Measurements from ENCODE around the gene TUNAR.

TUNAR gene

GRCh38 chr14:95830386-95830785 lies 46.2 kb upstream of the TUNAR start:
- no peak overlapping the region for H3K4me3 ChIP-seq (ENCODE audit: low read depth, low read length, poor library complexity, severe bottlenecking)
- H3K9me2 ChIP-seq (ENCODE audit: low read depth, low read length) = no peaks in the 10 kb centered on the region
- H3K36me3 ChIP-seq (ENCODE audit: insufficient read depth, low read length) = no peaks in the 10 kb centered on the region
- no peaks in the 10 kb centered on the region; the same call in 1 of the 2 replicates for H3K27me3 ChIP-seq (ENCODE audit: insufficient read depth, low read length)
- no peak overlapping the region for H3K4me2 ChIP-seq (ENCODE audit: low read length)
- no peaks in the 10 kb centered on the region for H3K79me2 ChIP-seq (ENCODE audit: insufficient read depth, low read length)
- no peak overlapping the region for H2AFZ ChIP-seq (ENCODE audit: low read length)
- H3K4me1 ChIP-seq (ENCODE audit: insufficient read depth, low read length, severe bottlenecking) = no peaks in the 10 kb centered on the region
- no peaks in the 10 kb centered on the region for H3F3A ChIP-seq (ENCODE audit: insufficient read depth, low read length)
- no peak for TF ChIP-seq EZH2 (IDR thresholded peaks at IDR 0.05; ENCODE audit: borderline replicate concordance, low read length)
- TF ChIP-seq CTCF (IDR thresholded peaks at IDR 0.05; ENCODE audit: low read length) = no peak
- no peaks in the 10 kb centered on the region for H3K9me3 ChIP-seq (ENCODE audit: low read length)
- no peaks in the 10 kb centered on the region for H4K20me1 ChIP-seq (ENCODE audit: insufficient read depth, low read length)
- no peak overlapping the region for H3K27ac ChIP-seq (ENCODE audit: low read depth, low read length, poor library complexity, severe bottlenecking)
- H3K9ac ChIP-seq (ENCODE audit: low read length) = no peak overlapping the region

GRCh38 chr14:95831041-95831440 lies 45.6 kb upstream of the TUNAR start:
- no peaks in the 10 kb centered on the region for H3K4me1 ChIP-seq (ENCODE audit: insufficient read depth, low read length, severe bottlenecking)
- TF ChIP-seq EZH2 (IDR thresholded peaks at IDR 0.05; ENCODE audit: borderline replicate concordance, low read length) (no peak), CTCF (IDR thresholded peaks at IDR 0.05; ENCODE audit: low read length) (no peak)

GRCh38 chr14:95831468-95831867 lies 45.2 kb upstream of the TUNAR start:
- Histone ChIP-seq H3K27ac (ENCODE audit: low read depth, low read length, poor library complexity, severe bottlenecking) (no peak overlapping the region), H4K20me1 (ENCODE audit: insufficient read depth, low read length) (no peaks in the 10 kb centered on the region), H3K36me3 (ENCODE audit: insufficient read depth, low read length) (no peaks in the 10 kb centered on the region), H3K4me1 (ENCODE audit: insufficient read depth, low read length, severe bottlenecking) (no peaks in the 10 kb centered on the region), H3F3A (ENCODE audit: insufficient read depth, low read length) (no peaks in the 10 kb centered on the region), H3K4me3 (ENCODE audit: low read depth, low read length, poor library complexity, severe bottlenecking) (no peak overlapping the region), H3K9me2 (ENCODE audit: low read depth, low read length) (no peaks in the 10 kb centered on the region), H3K9ac (ENCODE audit: low read length) (no peak overlapping the region), H3K4me2 (ENCODE audit: low read length) (no peak overlapping the region), H3K79me2 (ENCODE audit: insufficient read depth, low read length) (no peaks in the 10 kb centered on the region), H3K27me3 (ENCODE audit: insufficient read depth, low read length) (no peaks in the 10 kb centered on the region; the same call in 1 of the 2 replicates), H3K9me3 (ENCODE audit: low read length) (no peaks in the 10 kb centered on the region), H2AFZ (ENCODE audit: low read length) (no peak overlapping the region)
- TF ChIP-seq CTCF (IDR thresholded peaks at IDR 0.05; ENCODE audit: low read length) (no peak), EZH2 (IDR thresholded peaks at IDR 0.05; ENCODE audit: borderline replicate concordance, low read length) (no peak)

More at GRCh38 chr14:95831041-95831440, 45.6 kb upstream of the TUNAR start:
- Histone ChIP-seq H3K79me2 (ENCODE audit: insufficient read depth, low read length) (no peaks in the 10 kb centered on the region), H3K4me3 (ENCODE audit: low read depth, low read length, poor library complexity, severe bottlenecking) (no peak overlapping the region), H3K9me2 (ENCODE audit: low read depth, low read length) (no peaks in the 10 kb centered on the region), H3F3A (ENCODE audit: insufficient read depth, low read length) (no peaks in the 10 kb centered on the region), H3K27me3 (ENCODE audit: insufficient read depth, low read length) (no peaks in the 10 kb centered on the region; the same call in 1 of the 2 replicates), H3K9me3 (ENCODE audit: low read length) (no peaks in the 10 kb centered on the region), H3K27ac (ENCODE audit: low read depth, low read length, poor library complexity, severe bottlenecking) (no peak overlapping the region), H2AFZ (ENCODE audit: low read length) (no peak overlapping the region), H4K20me1 (ENCODE audit: insufficient read depth, low read length) (no peaks in the 10 kb centered on the region), H3K9ac (ENCODE audit: low read length) (no peak overlapping the region), H3K36me3 (ENCODE audit: insufficient read depth, low read length) (no peaks in the 10 kb centered on the region), H3K4me2 (ENCODE audit: low read length) (no peak overlapping the region)

Measured in OCI-LY1 (cell line).